IPS DF 19.7 (cell line): ENCODE results near the gene GABRB1.

ENCODE experiments used
- DNase-seq: peaks from one replicate; pipeline ENCODE4 v3.0.0-alpha.2; 2013; ENCODE audit warnings: low read depth, low spot score

Gene GABRB1

DNA sequence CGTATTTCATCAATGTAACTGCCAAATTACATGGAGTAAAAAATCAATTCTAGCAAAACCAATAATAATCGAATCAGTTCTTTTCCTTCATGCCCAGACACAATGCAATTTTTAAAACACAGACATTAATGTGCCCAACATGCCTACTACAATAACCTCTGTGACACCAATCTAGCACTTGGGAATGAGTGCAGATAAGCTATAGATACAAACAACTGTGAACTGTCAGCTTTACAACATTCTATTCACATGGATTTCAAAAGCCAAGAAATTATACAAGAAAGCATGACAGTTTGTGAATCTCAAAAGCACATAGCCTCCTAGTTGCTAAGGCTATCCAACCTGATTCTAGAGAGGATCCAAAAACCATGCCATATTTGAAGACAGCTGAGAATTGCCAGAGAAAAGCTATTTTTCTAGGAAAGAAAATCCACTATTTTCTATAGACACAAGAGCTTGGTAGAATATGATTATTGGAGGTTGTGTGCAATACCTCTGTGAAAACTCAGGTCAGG is 351.5 kb downstream of the GABRB1 start:
- no peak for DNase-seq

DNA sequence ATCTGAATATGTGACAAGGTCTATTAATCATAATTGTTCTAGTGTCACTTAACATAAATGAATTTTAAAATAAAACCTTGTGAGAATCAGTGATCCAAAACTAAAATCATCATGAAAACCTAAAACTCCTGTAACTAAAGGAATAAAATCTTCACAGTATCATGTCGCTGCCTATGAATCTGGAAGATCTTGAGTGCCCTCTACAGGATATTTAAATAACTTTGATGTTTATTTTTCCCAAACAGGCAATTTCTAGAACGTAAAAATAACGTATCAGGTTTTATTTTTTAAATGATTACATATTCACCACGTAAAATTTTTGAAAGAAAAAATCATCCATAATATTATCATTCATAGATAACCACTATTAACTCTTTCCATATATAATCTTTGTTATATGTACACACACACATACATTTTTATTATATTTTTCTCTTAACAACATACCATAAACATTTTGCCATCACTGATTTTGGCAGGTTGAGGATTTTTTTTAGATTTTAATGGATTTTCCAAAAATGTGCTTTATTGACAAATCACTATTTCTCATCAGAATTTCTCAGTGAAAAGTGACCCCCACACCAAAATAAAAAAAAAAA is 352.6 kb downstream of the GABRB1 start:
- no peak for DNase-seq

DNA sequence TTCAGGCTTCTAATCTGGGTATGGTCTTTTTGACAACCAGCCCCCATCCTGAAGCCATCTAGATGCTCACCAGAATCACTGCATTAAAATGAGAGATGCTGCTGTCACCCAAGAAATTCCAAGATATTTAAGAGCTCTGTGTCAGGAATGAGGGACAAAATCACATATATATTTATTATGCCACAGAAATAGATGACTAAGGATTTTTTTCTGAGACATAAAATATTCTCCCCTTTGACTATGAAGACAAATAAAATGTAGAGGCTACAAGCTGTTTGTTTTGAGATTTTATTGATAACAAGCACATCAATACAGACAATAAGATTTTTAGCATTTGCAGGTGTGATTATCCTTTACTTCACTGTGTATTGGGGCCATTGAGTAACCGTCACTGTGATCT is 354.8 kb downstream of the GABRB1 start:
- no peak for DNase-seq

DNA sequence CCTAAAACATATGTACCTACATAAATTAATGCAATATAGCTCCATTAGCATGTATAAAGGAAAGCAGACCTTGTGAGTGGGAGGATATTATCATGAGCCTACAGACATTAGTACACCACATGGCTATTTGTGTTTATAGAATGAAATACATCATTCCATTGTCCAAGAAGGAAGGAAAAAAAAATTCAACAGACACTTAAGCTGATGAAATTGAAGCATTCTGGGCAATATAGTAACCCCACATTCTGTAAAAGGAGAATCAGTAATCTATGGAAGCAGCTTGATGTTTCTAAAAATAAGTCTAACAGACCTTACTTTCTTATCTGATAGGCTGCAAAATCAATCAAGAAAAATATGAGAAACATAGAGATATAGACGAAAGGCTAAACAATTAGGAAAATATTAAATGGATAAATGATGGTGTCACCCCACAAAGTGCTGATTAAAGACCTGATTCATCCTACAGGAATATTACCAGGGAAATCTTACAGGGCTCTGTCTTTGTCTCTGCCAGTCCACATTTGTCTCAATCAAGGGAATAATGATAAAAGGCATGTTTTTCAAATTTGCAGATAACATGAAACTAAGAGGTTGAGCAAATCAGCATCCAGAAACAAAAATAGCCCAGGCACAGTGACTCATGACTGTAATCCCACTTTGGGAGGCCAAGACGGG is 355.3 kb downstream of the GABRB1 start:
- DNase-seq: no peak

DNA sequence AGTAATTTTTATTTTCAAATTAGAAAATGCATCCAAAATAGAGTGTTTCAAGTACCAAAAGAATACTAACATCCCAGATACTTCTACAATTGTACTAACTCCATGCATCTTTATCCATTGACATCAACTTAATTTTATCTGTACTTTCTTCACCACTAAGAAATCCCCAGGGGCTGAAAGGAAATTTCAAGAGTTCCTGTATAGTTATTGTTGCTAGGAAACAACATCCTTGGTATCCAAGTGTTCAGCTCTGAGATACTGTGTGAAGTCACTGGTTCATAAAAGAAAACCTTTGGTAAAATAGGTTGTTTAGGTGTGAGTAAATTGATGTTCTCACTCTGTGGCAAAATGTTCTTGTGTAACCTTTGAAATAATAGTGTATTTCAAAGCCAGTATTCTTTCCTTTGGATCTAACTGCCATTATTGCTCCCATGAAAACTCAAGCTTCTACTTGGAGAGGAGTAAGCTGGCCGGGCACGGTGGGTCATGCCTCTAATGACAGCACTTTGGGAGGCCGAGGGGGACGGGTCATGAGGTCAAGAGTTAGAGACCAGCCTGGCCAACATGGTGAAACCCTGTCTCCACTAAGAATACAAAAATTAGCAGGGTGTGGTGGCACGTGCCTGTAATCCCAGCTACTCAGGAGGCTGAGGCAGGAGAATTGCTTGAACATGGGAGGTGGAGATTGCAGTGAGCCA is 359.2 kb downstream of the GABRB1 start:
- no peak for DNase-seq

DNA sequence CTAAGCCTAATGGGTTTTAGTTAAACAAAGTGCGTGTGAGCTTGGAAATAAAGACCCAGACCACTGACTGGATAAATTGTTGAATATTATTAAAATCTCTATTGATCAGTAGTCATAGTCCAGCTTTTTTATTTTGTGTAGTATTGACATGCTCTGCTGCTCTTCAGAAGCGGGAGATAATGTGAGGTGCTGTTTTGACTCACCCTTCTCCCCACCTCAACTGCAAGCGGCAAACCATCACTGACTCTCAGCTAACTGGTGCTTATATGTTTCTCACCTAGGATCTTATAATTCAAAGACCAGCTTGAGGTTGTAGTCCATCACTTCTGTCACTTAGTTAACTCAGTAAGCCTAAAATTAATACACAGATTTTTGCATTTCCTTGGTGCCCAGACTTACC is 359.9 kb downstream of the GABRB1 start:
- no peak for DNase-seq

DNA sequence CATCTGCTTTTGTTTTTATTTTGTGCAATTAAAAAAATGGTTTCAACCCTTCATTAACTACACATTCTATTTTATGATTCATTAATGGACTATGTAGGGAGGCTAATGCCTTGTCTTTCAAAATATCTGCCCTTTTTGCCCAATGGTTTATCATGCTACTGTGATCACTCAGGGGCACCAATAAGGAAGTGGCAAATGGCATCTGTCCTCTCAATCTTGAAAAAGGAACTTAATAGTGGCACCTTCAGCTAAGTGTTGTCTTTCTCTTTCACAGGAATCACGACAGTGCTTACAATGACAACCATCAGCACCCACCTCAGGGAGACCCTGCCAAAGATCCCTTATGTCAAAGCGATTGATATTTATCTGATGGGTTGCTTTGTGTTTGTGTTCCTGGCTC is 375.0 kb downstream of the GABRB1 start:
- DNase-seq: no peak

DNA sequence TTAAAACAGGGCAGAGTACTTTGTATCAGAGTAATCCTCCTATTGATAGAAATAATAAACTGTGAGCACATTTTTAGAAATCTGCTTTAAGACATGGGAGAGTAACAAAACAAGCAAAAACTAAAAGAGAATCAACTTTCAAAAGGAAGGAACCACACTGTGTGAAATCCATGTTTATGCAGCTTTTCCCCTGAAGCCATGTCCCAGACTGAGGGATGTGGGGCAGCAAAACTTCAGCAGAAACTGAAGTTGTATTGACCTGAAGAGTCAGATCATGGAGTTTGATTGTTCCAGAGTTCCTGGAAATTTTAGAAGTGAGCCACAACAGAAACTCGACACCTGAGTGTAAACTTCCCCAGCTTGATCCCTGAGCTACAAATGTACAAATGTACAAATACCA is 378.9 kb downstream of the GABRB1 start:
- no peak for DNase-seq

DNA sequence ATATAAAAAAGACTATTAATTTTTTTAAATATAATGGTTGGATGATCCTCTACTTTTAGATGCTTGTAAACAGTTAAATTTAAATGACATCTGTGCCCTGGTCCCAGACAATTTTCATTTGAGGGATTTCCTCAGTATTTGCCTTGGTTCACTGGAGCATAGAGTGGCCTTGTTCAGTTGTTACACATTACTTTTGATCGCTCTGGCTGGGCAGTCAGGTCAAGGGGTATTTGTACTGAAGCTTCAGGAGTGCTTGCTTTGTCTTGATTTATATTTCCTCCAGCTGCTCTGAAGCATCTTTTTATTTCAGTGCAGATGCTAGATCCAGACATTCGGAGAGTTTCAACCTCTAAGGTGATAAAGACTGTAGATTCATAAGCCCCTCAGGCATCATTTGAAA is 382.2 kb downstream of the GABRB1 start:
- DNase-seq: no peak

DNA sequence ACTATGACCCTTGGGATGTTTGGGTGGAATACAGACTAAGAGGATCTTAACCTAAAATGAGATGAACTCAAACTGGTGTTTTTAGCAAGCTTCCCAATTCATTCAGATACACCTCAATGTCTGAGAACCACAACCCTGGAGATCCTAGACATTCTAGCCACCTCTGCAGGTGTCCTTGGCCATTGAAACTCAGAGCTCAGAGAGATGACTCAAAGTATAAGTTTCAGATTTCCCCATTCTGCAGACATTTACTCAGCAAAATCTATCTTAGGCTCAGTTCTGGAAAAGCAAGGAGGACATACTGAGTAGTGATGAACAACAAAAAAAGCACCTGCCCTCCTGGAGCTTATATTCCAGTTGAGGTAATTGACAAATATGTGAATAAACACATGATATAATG is 384.4 kb downstream of the GABRB1 start:
- no peak for DNase-seq

DNA sequence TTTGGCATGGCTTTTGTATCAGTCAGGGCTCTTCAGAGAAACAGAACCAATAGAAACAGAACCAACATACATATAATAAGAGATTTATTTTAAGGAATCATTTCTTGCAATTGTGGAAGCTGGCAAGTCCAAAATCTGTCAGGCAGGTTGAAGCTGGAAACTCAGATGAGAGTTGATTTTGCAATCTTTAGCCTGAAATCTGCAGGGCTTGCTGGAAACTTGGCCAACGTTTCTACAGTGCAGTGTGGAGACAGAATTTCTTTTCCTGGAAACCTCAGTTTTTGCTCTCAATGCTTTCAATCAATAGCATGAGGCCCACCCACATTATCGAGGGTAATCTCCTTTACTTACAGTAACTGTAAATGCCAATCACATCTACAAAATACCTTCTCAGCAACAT is 386.8 kb downstream of the GABRB1 start:
- no peak for DNase-seq

DNA sequence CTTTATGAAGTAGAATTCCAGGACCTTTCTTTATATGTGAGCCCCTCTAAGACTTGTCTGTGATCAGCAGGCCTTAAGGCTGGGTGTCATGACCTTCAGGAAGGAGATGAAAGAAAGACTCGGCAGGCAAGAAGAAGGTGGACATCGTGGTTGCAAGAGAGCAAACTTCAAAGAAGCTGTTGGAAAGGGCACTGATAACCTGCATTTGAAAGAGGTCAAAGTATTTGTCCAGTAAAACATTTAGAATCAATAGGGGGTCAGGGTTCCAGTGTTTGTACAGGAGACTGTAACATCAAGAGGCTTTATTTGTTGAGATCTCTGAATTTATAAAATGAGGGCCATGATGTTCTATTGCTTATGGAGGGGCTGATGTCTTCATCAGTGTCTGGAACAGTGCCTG is 387.9 kb downstream of the GABRB1 start:
- no peak for DNase-seq

DNA sequence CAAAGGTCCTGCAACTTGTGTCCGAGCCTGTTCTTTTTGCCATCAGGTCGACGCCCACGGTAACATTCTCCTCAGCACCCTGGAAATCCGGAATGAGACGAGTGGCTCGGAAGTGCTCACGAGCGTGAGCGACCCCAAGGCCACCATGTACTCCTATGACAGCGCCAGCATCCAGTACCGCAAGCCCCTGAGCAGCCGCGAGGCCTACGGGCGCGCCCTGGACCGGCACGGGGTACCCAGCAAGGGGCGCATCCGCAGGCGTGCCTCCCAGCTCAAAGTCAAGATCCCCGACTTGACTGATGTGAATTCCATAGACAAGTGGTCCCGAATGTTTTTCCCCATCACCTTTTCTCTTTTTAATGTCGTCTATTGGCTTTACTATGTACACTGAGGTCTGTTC is 394.3 kb downstream of the GABRB1 start:
- DNase-seq: no peak

DNA sequence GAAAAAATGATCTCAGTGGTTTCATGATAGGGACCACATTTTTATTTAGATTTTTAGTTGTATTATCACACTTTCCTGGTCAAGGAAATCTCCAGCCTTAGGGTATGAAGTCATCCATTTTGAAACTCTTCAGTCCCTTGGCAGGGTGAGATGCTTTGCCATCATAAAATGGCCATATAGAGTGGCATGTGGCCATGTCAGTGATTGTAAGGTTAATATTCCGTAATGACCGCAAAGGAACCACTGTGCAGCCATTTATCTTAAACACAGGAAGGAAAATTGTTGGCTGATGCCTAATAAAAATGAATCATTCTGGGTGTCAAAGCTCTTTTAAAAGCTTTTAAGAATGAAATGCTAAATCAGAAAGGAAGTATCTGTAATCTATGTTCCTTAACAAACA is 396.6 kb downstream of the GABRB1 start:
- DNase-seq: no peak

DNA sequence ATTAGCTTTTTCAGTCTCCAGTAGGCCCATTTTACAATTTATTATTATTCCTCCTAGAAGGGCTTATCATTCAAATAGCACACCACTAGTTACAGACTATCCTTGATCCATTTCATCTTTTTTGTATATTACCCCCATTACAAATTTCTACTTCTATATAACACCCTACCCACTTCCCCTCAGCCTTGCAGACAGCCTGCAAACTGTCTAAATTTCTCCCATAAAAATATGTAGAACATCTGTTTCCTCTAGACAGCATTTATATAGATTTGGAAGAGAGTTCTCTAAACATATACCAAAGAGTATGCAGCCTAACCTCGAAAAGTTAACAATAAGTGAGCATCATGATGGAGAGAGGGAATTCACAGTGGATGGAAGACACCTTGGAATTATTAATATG is 401.4 kb downstream of the GABRB1 start:
- no peak for DNase-seq

DNA sequence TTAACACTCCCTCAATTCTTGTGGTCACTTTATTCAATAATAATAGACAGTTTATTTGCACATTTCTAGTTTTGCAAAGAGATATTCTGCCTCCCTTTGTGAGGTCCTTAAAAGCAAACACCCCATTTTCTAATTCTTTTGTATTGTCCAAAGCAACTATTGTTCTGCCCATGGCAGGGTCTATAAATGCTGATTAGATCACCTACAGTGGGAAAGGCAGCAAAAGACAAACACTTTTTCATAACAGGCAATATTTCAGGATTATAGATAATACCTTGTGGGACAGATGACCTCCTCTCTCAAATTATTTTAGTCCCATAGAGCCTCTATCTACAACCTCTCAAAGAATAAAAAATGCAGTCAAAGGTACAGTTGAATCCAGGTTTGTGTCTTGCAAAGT is 403.6 kb downstream of the GABRB1 start:
- DNase-seq: no peak

DNA sequence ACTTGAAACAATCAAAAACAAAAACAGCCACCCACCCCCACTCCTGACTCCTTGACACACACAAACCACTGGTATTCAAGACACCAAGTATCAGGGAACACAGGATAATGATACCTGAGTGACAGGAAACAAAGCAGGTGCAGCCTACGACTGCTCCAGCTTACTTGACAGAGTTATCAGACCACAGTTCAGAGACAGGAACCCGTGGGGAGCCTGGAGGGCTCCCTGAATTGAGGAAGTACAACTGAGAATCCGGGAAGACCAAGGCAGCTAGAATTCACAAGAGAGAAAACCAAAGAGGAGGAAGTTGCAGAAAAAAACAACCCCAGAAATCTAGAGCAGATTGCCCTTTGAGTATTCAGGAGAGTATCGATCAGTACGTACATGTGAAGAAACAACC is 411.6 kb downstream of the GABRB1 start:
- no peak for DNase-seq

DNA sequence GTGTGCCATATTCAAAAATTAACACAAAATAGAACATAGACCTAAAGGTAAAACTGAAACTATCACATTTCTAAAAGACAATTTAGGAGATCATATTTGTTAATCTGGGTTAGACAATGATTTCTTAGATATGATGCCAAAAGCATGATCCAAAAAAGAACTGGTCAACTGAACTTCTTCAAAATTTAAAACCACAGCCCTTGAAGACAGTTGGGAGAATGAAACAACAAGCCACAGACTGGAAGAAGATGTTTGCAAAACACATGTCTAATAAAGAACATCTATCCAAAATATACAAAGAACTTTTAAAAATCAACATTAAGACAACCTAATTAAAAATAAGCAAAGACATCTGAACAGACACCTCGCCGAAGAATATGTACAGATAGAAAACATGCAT is 412.7 kb downstream of the GABRB1 start:
- no peak for DNase-seq

DNA sequence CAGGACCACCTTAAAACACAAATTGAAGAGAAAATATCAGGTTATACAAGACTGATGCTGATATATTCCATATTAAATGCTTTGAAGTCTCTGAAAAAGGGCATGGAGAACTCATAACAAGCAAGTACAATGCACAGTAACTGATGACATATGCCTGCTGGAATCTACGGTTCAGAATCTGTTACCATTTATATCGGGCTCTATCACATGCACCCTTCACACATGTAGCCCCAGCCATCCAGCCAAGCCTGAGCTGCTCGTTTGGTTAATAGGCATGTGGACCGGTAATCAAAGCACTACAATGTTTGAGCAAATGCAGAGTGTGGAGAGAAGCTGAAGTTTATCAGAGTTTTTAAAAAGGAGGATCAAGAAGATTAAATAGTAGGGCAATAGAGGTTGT is 420.3 kb downstream of the GABRB1 start:
- DNase-seq: no peak

DNA sequence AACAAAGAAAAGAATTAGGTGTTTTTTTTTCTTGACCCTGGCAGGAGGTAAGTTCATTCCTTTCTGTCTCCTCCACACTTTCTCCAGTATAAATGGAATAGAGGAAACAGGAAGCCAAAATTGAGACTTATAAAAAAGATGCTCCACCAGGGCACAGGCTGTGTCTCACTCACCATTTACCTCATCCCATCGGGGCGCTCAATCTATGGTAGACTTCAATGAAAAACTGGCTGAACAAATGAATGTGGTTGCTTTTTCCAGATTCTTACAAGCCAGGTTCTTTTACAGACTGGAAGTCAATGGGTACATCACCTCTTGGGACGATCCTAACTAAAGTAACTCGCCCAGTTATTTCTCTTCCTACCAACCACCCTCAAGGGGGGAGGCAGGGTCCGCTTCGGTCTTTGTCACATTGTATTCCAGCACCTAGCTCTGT is 431.4 kb downstream of the GABRB1 start:
- no peak for DNase-seq

DNA sequence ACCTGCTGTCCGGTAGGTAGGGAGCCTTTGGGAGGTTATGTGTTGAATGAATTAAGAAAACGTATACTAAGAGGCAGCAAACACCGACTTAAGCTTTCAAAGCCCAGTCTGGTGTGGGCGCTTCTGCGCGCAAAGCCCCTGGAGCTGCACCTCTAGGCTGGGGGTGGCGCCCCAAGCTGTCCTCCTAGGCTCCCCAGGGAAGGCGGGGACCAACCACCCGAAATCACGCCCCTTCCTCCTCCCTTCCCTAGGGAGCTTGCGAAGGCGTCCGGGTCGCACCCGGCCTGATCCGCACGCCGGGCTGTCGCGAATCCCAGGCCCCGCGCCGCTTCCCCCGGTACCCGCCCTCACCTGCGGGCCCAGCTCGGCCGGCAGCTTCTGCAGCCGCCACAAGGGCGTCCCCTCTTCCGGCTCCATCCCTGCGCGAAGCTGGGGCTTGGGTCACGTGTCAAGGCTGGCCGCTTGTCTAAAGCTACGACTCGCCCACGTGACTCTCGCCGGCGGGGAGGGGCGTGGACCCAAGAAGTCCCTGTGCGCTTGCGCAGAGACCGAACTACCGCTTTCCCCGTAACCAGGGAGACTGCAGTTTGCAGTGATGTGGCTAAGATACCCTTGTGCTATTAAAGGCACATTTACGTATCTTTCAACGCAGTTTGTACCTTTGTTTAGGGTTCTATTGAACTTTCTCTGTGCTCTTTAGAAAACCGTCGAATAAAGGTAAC is 432.0 kb downstream of the GABRB1 start, which contains the start of gene COMMD8:
TSS of gene COMMD8 (minus strand) at position 468 of the 722 bp plus-strand sequence. CDS start at position 417, 51 bp downstream.
- DNase-seq: peak; percentile 95

DNA sequence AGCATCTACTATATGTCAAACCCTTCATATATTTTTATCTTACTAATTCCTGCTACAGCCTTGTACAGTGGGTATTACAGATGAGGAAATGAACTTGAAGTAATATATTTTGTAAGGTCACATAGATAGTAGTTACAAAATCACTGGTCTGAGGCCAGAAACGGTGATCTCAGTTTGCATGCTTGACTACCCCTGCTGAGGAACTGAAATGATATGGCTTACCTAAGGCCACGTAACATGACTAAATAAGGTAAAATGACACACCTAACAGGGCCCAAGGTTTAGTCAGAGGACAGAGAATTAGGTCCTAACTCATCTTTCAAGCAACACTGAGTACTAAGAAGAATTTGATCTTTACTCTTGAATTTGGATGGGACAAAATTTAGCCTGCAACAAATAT is 433.6 kb downstream of the GABRB1 start:
- no peak for DNase-seq
